B cell (primary cell): ENCODE results near the gene IL17RA. TPM values are rescaled to one million over a fixed set of nuclear protein-coding genes. Genes with fewer than 3 reads are reported as not detected.

Experiments used
- ATAC-seq: fragments of 200-7000 bp; cut with Tn5 transposase; one replicate; pipeline ENCODE4 v1.10.0; 2021; ENCODE audit warnings: low read depth, mild to moderate bottlenecking, moderate number of reproducible peaks, moderate library complexity
- CTCF ChIA-PET: fragments of 350-600 bp; sonication (Branson Sonifier 250); formaldehyde crosslinking; loops from one replicate; lab custom pipeline; 2021; ENCODE audit warnings: antibody characterized with exemption, inconsistent platforms; lab: Charles Lee
- POLR2A ChIA-PET: fragments of 350-600 bp; sonication (Branson Sonifier 250); formaldehyde crosslinking; loops from one replicate; lab custom pipeline; 2021; ENCODE audit warnings: antibody characterized with exemption; lab: Charles Lee
- DNase-seq: peaks from one replicate; pipeline ENCODE4 v3.0.0; 2013
- H2AFZ ChIP-seq: 2 replicates; pipeline ENCODE4 v1.6.1; 2012; ENCODE audit warnings: mild to moderate bottlenecking, low read depth, low read length; ENCODE audit not compliant: insufficient read depth, poor library complexity, severe bottlenecking
- H3K27ac ChIP-seq, 2 donors: 1 replicate in 1 of 2; 2 replicates in 1 of 2; pipeline ENCODE4 v1.5.1; 2012 to 2013; ENCODE audit warnings: low read length in 2 of 2, mild to moderate bottlenecking in 2 of 2, moderate library complexity in 1 of 2
- H3K27me3 ChIP-seq, 4 experiments: fragments of 200-600 bp in 1 of 4; sonication (generic) in 1 of 4; replicated peaks in 1 of 4; 1 replicate in 2 of 4; 2 replicates in 2 of 4; pipeline versions ENCODE4 v1.6.1 to v1.7.0; 2013 to 2016; ENCODE audit warnings: low read length in 3 of 4, mild to moderate bottlenecking in 2 of 4, mixed read lengths in 1 of 4, moderate library complexity in 1 of 4; ENCODE audit not compliant: insufficient read depth in 4 of 4, control insufficient read depth in 3 of 4; ENCODE audit errors: control extremely low read depth in 1 of 4
- H3K36me3 ChIP-seq, 2 experiments: replicated peaks in 1 of 2; 1 replicate in 1 of 2; 2 replicates in 1 of 2; pipeline versions ENCODE4 v1.6.1 to v1.7.1; 2013; ENCODE audit warnings: low read length in 1 of 2; ENCODE audit not compliant: insufficient read depth in 2 of 2, control insufficient read depth in 1 of 2; ENCODE audit errors: control extremely low read depth in 1 of 2, extremely low read depth in 1 of 2
- H3K4me1 ChIP-seq, 2 donors: fragments of 200-600 bp in 1 of 2; sonication (generic) in 1 of 2; 1 replicate in 1 of 2; 2 replicates in 1 of 2; pipeline versions ENCODE4 v1.5.1 to v1.6.1; 2013 to 2017; ENCODE audit warnings: low read length in 2 of 2; ENCODE audit not compliant: control insufficient read depth in 2 of 2, insufficient read depth in 2 of 2
- H3K4me2 ChIP-seq: replicated peaks from 2 replicates; pipeline ENCODE3; 2012; ENCODE audit warnings: mild to moderate bottlenecking, low read depth, low read length; ENCODE audit not compliant: poor library complexity, severe bottlenecking
- H3K4me3 ChIP-seq, 5 experiments: fragments of 200-600 bp in 1 of 5; sonication (generic) in 1 of 5; 1 replicate in 3 of 5; 2 replicates in 2 of 5; pipeline versions ENCODE4 v1.5.1 to v1.7.0; 2011 to 2016; ENCODE audit warnings: low read length in 4 of 5, mild to moderate bottlenecking in 4 of 5, low read depth in 2 of 5, control low read depth in 1 of 5, moderate library complexity in 1 of 5; ENCODE audit not compliant: insufficient read depth in 1 of 5; ENCODE audit errors: control extremely low read depth in 1 of 5, extremely low read depth in 1 of 5
- H3K79me2 ChIP-seq: fragments of 200-600 bp; sonication (generic); one replicate; pipeline ENCODE4 v1.6.0; 2016; ENCODE audit warnings: low read length; ENCODE audit not compliant: control insufficient read depth, insufficient read depth
- H3K9ac ChIP-seq: fragments of 200-600 bp; sonication (generic); 2 replicates; pipeline ENCODE4 v1.6.1; 2017; ENCODE audit warnings: mild to moderate bottlenecking, low read length, moderate library complexity
- H3K9me3 ChIP-seq, 3 donors: one replicate each; pipeline versions ENCODE4 v1.6.1 to v1.7.1; 2013; ENCODE audit warnings: low read length in 2 of 3; ENCODE audit not compliant: control insufficient read depth in 2 of 3, insufficient read depth in 1 of 3; ENCODE audit errors: control extremely low read depth in 1 of 3
- H4K20me1 ChIP-seq: 2 replicates; pipeline ENCODE4 v1.6.0; 2012; ENCODE audit warnings: mild to moderate bottlenecking, low read length; ENCODE audit not compliant: insufficient read depth, control insufficient read depth, poor library complexity, severe bottlenecking
- H3K27ac Mint-ChIP-seq: one replicate; pipeline ENCODE4 v1.8.0; 2021; ENCODE audit warnings: mixed read lengths
- H3K27me3 Mint-ChIP-seq: one replicate; pipeline ENCODE4 v1.8.0; 2021; ENCODE audit warnings: mixed read lengths
- H3K4me1 Mint-ChIP-seq: one replicate; pipeline ENCODE4 v1.8.0; 2021; ENCODE audit warnings: mixed read lengths
- H3K4me3 Mint-ChIP-seq: one replicate; pipeline ENCODE4 v1.8.0; 2021; ENCODE audit warnings: mixed read lengths
- H3K9me3 Mint-ChIP-seq: one replicate; pipeline ENCODE4 v1.8.0; 2022; ENCODE audit warnings: mixed read lengths; ENCODE audit not compliant: insufficient read depth
- EZH2 ChIP-seq: IDR thresholded peaks from 2 replicates; pipeline ENCODE4 v1.6.1; 2012; ENCODE audit warnings: borderline replicate concordance, low read depth, mild to moderate bottlenecking, moderate library complexity, low read length; ENCODE audit not compliant: insufficient read depth, poor library complexity, severe bottlenecking
- WGBS: methylation state at CpG from one replicate; pipeline ENCODE4 v1.1.5; 2013; ENCODE audit warnings: missing lambda C conversion rate; ENCODE audit not compliant: insufficient coverage; 5-methylcytosine and 5-hydroxymethylcytosine counted together
- intact Hi-C: fragments of 100-400 bp; cut with micrococcal nuclease; formaldehyde crosslinking; loops from one replicate; pipeline ENCODE4 v1.10.0; 2022
- polyA plus RNA-seq: library from polyadenylated mRNA; depleted of rRNA; stranded (reverse); fragments of >200 nt; gene quantifications from 2 replicates; pipeline ENCODE4 v1.2.3, GENCODE V29; 2012
- total RNA-seq, 2 donors: library from RNA; stranded (reverse); fragments of 120-200 nt in 1 of 2; gene quantifications; 1 replicate in 1 of 2; 2 replicates in 1 of 2; pipeline versions ENCODE4 v1.2.3 to v1.2.4, GENCODE V29; 2013 to 2022
- TF ChIP-seq, protein P1 (sequence below): fragments of 200-600 bp; IDR thresholded peaks from one replicate; pipeline ENCODE4 v1.8.0; 2022; ENCODE audit warnings: antibody characterized with exemption, mild to moderate bottlenecking

Gene IL17RA
- total and polyA plus RNA-seq, 2 donors (not counting 1 experiment from before 2014, with no cell fraction given): 8.1 to 24.6 TPM

DNA sequence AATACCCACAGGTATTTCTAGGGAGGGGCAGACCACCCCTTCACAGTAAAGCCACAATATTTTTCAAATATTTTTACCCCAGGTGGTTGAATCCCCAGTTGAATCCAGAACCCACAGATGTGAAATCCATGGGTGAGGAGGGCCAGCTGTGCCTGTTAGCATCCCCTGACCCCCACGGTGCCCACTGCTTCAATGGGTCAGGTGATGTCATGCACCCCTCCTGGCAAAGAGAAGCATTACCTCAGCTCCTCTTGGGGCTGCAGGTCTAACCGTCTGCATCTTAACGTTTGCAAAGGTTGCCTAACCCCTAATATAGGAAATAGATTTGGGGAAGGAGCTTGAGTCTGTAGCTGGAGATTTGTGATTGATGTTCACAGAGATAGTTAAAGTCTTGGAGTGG, 24.7 kb upstream of the IL17RA start:
- TF ChIP-seq EZH2: no peak
- TF ChIP-seq, protein P1, sequence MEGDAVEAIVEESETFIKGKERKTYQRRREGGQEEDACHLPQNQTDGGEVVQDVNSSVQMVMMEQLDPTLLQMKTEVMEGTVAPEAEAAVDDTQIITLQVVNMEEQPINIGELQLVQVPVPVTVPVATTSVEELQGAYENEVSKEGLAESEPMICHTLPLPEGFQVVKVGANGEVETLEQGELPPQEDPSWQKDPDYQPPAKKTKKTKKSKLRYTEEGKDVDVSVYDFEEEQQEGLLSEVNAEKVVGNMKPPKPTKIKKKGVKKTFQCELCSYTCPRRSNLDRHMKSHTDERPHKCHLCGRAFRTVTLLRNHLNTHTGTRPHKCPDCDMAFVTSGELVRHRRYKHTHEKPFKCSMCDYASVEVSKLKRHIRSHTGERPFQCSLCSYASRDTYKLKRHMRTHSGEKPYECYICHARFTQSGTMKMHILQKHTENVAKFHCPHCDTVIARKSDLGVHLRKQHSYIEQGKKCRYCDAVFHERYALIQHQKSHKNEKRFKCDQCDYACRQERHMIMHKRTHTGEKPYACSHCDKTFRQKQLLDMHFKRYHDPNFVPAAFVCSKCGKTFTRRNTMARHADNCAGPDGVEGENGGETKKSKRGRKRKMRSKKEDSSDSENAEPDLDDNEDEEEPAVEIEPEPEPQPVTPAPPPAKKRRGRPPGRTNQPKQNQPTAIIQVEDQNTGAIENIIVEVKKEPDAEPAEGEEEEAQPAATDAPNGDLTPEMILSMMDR: no peak
- Mint-ChIP-seq H3K9me3 (no peaks in the 10 kb centered on the region), H3K27ac (no peak overlapping the region), H3K4me3 (no peak overlapping the region), H3K4me1 (peaks cover 6% of the 10 kb centered on the region), H3K27me3 (no peaks in the 10 kb centered on the region)
- ChIA-PET CTCF (interaction anchor here (1.0 to 6.5 kb wide), 2 partner anchors 111 to 143 kb away, joined by 3 to 59 read pairs; no protein-coding TSS in a partner anchor), POLR2A (no interaction called here)
- no peaks in the 10 kb centered on the region for H3K36me3 ChIP-seq
- H3K27me3 ChIP-seq: no peaks in the 10 kb centered on the region
- H3K4me3 ChIP-seq: no peak overlapping the region
- H3K27ac ChIP-seq: no peak overlapping the region
- H3K9me3 ChIP-seq: no peaks in the 10 kb centered on the region
- no peaks in the 10 kb centered on the region for H4K20me1 ChIP-seq
- H3K79me2 ChIP-seq: no peaks in the 10 kb centered on the region
- 50% methylated on average over 1 of the region's 3 CpGs for WGBS
- H3K4me2 ChIP-seq: no peak overlapping the region
- no peak for ATAC-seq
- intact Hi-C loops: no loop called here
- H3K9ac ChIP-seq: no peak overlapping the region
- DNase-seq: no peak
- peaks cover 0 to 3% of the 10 kb centered on the region in 2 donors for H3K4me1 ChIP-seq
- no peak overlapping the region for H2AFZ ChIP-seq

- Histone ChIP-seq H3K79me2 (no peaks in the 10 kb centered on the region), H3K4me3 (no peak overlapping the region), H3K27me3 (no peaks in the 10 kb centered on the region), H4K20me1 (no peaks in the 10 kb centered on the region), H3K9ac (no peak overlapping the region), H3K27ac (no peak overlapping the region), H3K9me3 (no peaks in the 10 kb centered on the region), H3K4me2 (no peak overlapping the region), H2AFZ (no peak overlapping the region), H3K36me3 (no peaks in the 10 kb centered on the region), H3K4me1 (no peaks in the 10 kb centered on the region)
- no peak overlapping the region for H3K27ac Mint-ChIP-seq
- peaks cover 7% of the 10 kb centered on the region for H3K4me1 Mint-ChIP-seq
- intact Hi-C loops: no loop called here
- POLR2A ChIA-PET: no interaction called here
- no peak for TF ChIP-seq EZH2
- TF ChIP-seq, protein P1: no peak
- H3K9me3 Mint-ChIP-seq: no peaks in the 10 kb centered on the region
- CTCF ChIA-PET: interaction anchor here (0.7 to 1.1 kb wide), 2 partner anchors 9 to 16 kb away, joined by 3 read pairs; no protein-coding TSS in a partner anchor
- ATAC-seq (no peak), DNase-seq (no peak)
- H3K27me3 Mint-ChIP-seq: no peaks in the 10 kb centered on the region
- WGBS: 54% methylated on average over 7 of the region's 8 CpGs
- no peak overlapping the region for H3K4me3 Mint-ChIP-seq
Observed at GRCh38 chr22:17063411-17064106, 21.2 kb upstream of the IL17RA start.
